PC-9 (cell line): ENCODE results near the gene RGL1. TPM values are rescaled to one million over a fixed set of nuclear protein-coding genes. Genes with fewer than 3 reads are reported as not detected.

ENCODE experiments used
- BruUV-seq: library from RNA; stranded (reverse); fragments of 400-500 nt; replicated peaks from 2 replicates; lab custom pipeline; 2021; lab: Mats Ljungman, UMichigan
- CTCF ChIA-PET: fragments of 300-600 bp; sonication (Branson Sonifier 250); formaldehyde crosslinking; loops from one replicate; lab custom pipeline; 2022; ENCODE audit warnings: antibody characterized with exemption; lab: Charles Lee
- POLR2A ChIA-PET: fragments of 300-600 bp; sonication (Branson Sonifier 250); formaldehyde crosslinking; loops from one replicate; lab custom pipeline; 2022; ENCODE audit warnings: antibody characterized with exemption; ENCODE audit not compliant: unreplicated experiment; lab: Charles Lee
- DNase-seq, 2 experiments: peaks; one replicate each; pipeline versions ENCODE4 v3.0.0 to v3.0.0-alpha.2; 2015 to 2022; ENCODE audit warnings: mixed read lengths in 1 of 2
- H2AFZ ChIP-seq: fragments of 200-600 bp; sonication (generic); 2 replicates; pipeline ENCODE4 v1.8.1; 2017; ENCODE audit warnings: antibody characterized with exemption
- H3F3A ChIP-seq: fragments of 200-600 bp; sonication (generic); 2 replicates; pipeline ENCODE4 v1.8.1; 2017; ENCODE audit warnings: antibody characterized with exemption, mild to moderate bottlenecking, low read depth; ENCODE audit not compliant: insufficient read depth
- H3K27ac ChIP-seq: fragments of 200-600 bp; sonication (generic); 2 replicates; pipeline ENCODE4 v1.6.1; 2016; ENCODE audit warnings: mixed run types
- H3K27me3 ChIP-seq: fragments of 200-600 bp; sonication (generic); 2 replicates; pipeline ENCODE4 v1.6.1; 2016; ENCODE audit warnings: low read depth, mixed run types; ENCODE audit not compliant: insufficient read depth
- H3K36me3 ChIP-seq: fragments of 200-600 bp; sonication (generic); 2 replicates; pipeline ENCODE4 v1.6.1; 2016; ENCODE audit warnings: low read depth, mixed run types
- H3K4me1 ChIP-seq: fragments of 200-600 bp; sonication (generic); replicated peaks from 2 replicates; pipeline ENCODE4 v1.6.1; 2016; ENCODE audit warnings: mixed run types; ENCODE audit not compliant: insufficient read depth
- H3K4me2 ChIP-seq: fragments of 200-600 bp; sonication (generic); 2 replicates; pipeline ENCODE4 v1.6.1; 2017; ENCODE audit warnings: mixed run types
- H3K4me3 ChIP-seq: fragments of 200-600 bp; sonication (generic); 2 replicates; pipeline ENCODE4 v1.6.1; 2016; ENCODE audit warnings: mixed run types
- H3K79me2 ChIP-seq: fragments of 200-600 bp; sonication (generic); 2 replicates; pipeline ENCODE4 v1.6.1; 2017; ENCODE audit warnings: low read depth, mixed run types
- H3K9me2 ChIP-seq: fragments of 200-600 bp; sonication (generic); 2 replicates; pipeline ENCODE4 v1.8.1; 2017; ENCODE audit warnings: mild to moderate bottlenecking; ENCODE audit not compliant: insufficient read depth
- H3K9me3 ChIP-seq: fragments of 200-600 bp; sonication (generic); 2 replicates; pipeline ENCODE4 v1.8.1; 2016; ENCODE audit warnings: low read depth; ENCODE audit not compliant: insufficient read depth
- H4K20me1 ChIP-seq: fragments of 200-600 bp; sonication (generic); 2 replicates; pipeline ENCODE4 v1.8.1; 2017; ENCODE audit not compliant: insufficient read depth
- CTCF ChIP-seq: fragments of 200-600 bp; sonication (generic); conservative IDR thresholded peaks from 2 replicates; pipeline ENCODE4 v1.6.1; 2017; ENCODE audit warnings: mixed run types, antibody characterized with exemption, mild to moderate bottlenecking, moderate library complexity
- EZH2 ChIP-seq: fragments of 200-600 bp; sonication (generic); IDR thresholded peaks from 2 replicates; pipeline ENCODE4 v1.8.0; 2017; ENCODE audit warnings: antibody characterized with exemption, low read depth
- intact Hi-C: fragments of 100-400 bp; cut with micrococcal nuclease; formaldehyde crosslinking; loops from one replicate; pipeline ENCODE4 v1.10.0; 2022; ENCODE audit not compliant: unreplicated experiment
- total RNA-seq: library from RNA; stranded (reverse); gene quantifications from 2 replicates; pipeline ENCODE4 v1.2.3, GENCODE V29; 2021

The RGL1 gene
- total RNA-seq, 1 experiment from 2014 or later: 2.6 TPM

DNA sequence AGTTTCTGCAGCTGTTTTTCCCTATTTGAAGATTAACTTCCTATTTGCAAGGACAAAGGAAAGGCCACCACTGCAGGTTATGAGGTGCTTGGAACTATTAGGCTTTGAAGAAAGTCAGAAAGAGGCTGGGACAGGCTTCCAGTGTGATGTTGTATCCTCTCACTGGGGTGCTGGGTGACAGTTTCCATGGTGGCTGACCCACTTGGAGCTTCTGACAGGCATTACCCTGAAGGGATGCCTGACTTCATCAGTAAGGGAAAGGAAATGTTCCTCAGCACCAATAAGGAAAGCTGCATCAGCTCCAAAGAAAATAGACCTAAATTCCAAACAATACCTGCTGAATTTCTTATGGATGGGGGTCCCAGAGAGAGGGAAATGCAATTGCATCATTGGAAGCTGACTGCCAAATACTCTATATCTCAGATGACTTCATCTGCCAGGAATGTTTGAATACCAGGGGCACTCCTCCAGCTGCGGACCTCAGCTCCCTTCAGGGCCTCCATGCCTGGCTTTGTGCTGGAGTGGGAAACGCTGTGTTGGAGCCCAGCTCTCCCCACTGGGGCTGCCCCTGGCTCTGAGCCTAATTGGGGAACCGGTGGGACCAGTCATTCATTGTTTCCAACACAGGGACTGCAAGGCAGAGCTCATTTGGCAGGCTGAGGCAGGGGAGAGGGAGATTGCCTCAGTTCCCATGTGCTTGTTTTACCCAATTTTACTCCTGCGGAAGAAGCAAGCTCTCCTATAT is 76.6 kb downstream of the RGL1 start:
- peak overlapping the region; percentile 65 for H3K4me2 ChIP-seq
- DNase-seq: peak; percentile 88 to 94
- intact Hi-C loops: loop anchor here (1.0 to 2.0 kb wide), 2 partner anchors 69 to 182 kb away; no protein-coding TSS in a partner anchor
- no peaks in the 10 kb centered on the region for H4K20me1 ChIP-seq
- H3F3A ChIP-seq: peaks cover 25% of the 10 kb centered on the region
- H3K4me1 ChIP-seq: peaks cover 35% of the 10 kb centered on the region
- peak overlapping the region; percentile 61 for H2AFZ ChIP-seq
- H3K4me3 ChIP-seq: peak overlapping the region; percentile 23; the same call in 1 of the 2 replicates
- no peaks in the 10 kb centered on the region for H3K9me2 ChIP-seq
- POLR2A ChIA-PET: interaction anchor here (0.7 to 0.9 kb wide), 2 partner anchors 20 to 140 kb away, joined by 3 to 5 read pairs; no protein-coding TSS in a partner anchor
- TF ChIP-seq EZH2 (no peak), CTCF (no peak)
- H3K9me3 ChIP-seq: no peaks in the 10 kb centered on the region; the same call in 1 of the 2 replicates
- no TSS peak for BruUV-seq
- CTCF ChIA-PET: interaction anchor here (1.4 kb wide), 1 partner anchor 34 kb away, joined by 5 read pairs; no protein-coding TSS in a partner anchor
- H3K36me3 ChIP-seq: no peaks in the 10 kb centered on the region
- no peaks in the 10 kb centered on the region for H3K27me3 ChIP-seq
- H3K27ac ChIP-seq: peak overlapping the region; percentile 92
- H3K79me2 ChIP-seq: no peaks in the 10 kb centered on the region

GRCh38 chr1:183882335-183883167 is 77.6 kb downstream of the RGL1 start:
- peak overlapping the region; percentile 65 for H3K4me2 ChIP-seq
- H2AFZ ChIP-seq: peak overlapping the region; percentile 61; the same call in 1 of the 2 replicates
- CTCF ChIA-PET: interaction anchor here (1.4 kb wide), 1 partner anchor 33 kb away, joined by 5 read pairs; no protein-coding TSS in a partner anchor

DNA sequence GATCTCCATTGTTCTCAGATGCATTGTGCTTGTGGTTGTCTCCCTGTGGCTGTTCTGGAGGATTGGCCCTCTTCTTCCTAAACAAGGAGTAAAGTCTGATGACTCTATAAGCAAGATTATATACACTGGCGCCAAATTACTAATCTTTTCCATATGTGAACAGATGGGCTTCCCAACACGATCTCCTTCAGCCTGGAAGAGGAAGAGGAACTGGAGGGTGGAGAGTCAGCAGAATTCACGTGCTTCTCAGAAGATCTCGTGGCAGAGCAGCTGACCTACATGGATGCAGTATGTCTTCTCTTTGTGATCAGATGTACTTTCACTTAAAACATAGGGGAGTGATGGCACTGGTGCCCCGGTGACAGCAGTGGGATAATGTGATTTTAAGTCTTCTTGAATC is 78.7 kb downstream of the RGL1 start:
- CTCF ChIA-PET: no interaction called here

More at GRCh38 chr1:183882335-183883167, 77.6 kb downstream of the RGL1 start:
- Histone ChIP-seq H3K4me1 (peaks cover 35% of the 10 kb centered on the region), H3K27ac (peak overlapping the region; percentile 92), H3F3A (peaks cover 25% of the 10 kb centered on the region), H3K79me2 (no peaks in the 10 kb centered on the region), H3K4me3 (peak overlapping the region; percentile 23; the same call in 1 of the 2 replicates), H3K36me3 (no peaks in the 10 kb centered on the region), H3K27me3 (no peaks in the 10 kb centered on the region), H3K9me2 (no peaks in the 10 kb centered on the region), H4K20me1 (no peaks in the 10 kb centered on the region), H3K9me3 (no peaks in the 10 kb centered on the region; the same call in 1 of the 2 replicates)
- no peak for TF ChIP-seq EZH2
- POLR2A ChIA-PET: no interaction called here
- BruUV-seq: no TSS peak
- intact Hi-C loops: no loop called here
- DNase-seq: peak; percentile 12 to 52

More for the DNA sequence above, 78.7 kb downstream of the RGL1 start:
- peak overlapping the region; percentile 65; the same call in 1 of the 2 replicates for H3K4me2 ChIP-seq
- TF ChIP-seq EZH2 (no peak), CTCF (no peak)
- no peak overlapping the region for H3K4me3 ChIP-seq
- 0 out of 2 replicates have a peak, but pooled peaks cover 2% of the 10 kb centered on the region for H3K36me3 ChIP-seq
- H3K9me2 ChIP-seq: no peaks in the 10 kb centered on the region
- no peaks in the 10 kb centered on the region for H3K27me3 ChIP-seq
- no peak overlapping the region for H2AFZ ChIP-seq
- POLR2A ChIA-PET: interaction anchor here (0.6 kb wide), 1 partner anchor 86 kb away, joined by 4 read pairs; no protein-coding TSS in a partner anchor
- H3K79me2 ChIP-seq: no peaks in the 10 kb centered on the region
- no TSS peak for BruUV-seq
- no peak for DNase-seq
- no peaks in the 10 kb centered on the region; the same call in 1 of the 2 replicates for H3K9me3 ChIP-seq
- H4K20me1 ChIP-seq: no peaks in the 10 kb centered on the region
- intact Hi-C loops: no loop called here
- H3K27ac ChIP-seq: no peak overlapping the region; the same call in 1 of the 2 replicates
- peaks cover 25% of the 10 kb centered on the region for H3F3A ChIP-seq
- H3K4me1 ChIP-seq: peaks cover 35% of the 10 kb centered on the region
